ENCODE data around the gene ANKLE2.

DNA sequence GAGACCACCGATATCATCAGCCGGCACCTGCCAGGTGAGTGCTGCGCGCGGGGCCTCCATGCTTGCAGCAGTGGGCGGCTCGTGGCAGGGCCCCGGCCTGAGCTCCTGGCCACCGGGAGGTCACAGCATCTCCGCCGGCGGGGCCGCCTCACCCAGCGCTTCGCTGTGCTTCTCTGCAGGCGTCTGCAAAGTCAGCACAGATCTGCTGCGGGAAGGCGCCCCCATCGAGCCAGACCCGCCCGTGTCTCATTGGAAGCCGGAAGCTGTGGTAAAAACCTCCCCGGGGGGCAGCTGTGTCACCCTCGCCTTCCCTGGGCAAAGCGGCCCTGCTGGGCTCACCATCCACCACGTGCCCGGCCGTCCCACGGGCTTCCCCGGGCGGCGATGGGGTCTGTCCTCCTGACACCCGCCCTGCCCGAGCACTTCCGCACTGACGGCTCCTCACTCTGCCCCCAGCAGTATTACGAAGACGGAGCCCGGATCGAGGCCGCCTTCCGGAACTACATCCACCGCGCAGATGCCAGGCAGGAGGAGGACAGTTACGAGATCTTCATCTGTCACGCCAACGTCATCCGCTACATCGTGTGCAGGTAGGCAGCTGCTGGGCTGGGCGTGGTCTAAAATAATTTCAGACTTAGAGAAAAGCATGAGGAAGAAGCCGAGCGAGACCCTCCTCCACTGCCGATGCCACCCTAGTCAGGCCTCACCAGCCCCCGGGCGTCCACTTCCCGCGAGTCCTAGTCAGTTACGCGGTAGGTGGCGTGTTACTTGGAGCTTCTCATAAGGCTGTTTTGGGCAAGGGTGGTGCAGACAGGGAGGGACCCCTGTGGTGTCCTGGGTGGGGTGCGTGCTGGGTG lies 43.9 kb downstream of the ANKLE2 start:
- no peak for TF ChIP-seq EZH2 (IDR thresholded peaks at IDR 0.05; ENCODE audit: low read length, unreplicated experiment)
- TF ChIP-seq CTCF (conservative IDR thresholded peaks at IDR 0.05; ENCODE audit: low read depth, low read length), result no peak
- TF ChIP-seq EZH2phosphoT487 (IDR thresholded peaks at IDR 0.05; ENCODE audit: borderline replicate concordance, low read length), result no peak

Data from PC-3 (cell line).